Transverse colon (tissue), 4 donors: ENCODE results near the gene TBC1D17. TPM values are rescaled to one million over a fixed set of nuclear protein-coding genes. Genes with fewer than 3 reads are reported as not detected.

Experiments
- DNase-seq: peaks from one replicate; pipeline ENCODE4 v3.0.0-alpha.2; 2019
- H3K27ac ChIP-seq, 4 donors: fragments of 200-600 bp; sonication (generic); 2 replicates each; pipeline ENCODE4 v1.5.1; 2016 to 2018; ENCODE audit warnings: inconsistent platforms in 4 of 4
- H3K27me3 ChIP-seq: fragments of 200-600 bp; sonication (generic); 2 replicates; pipeline ENCODE4 v1.5.1; 2017; ENCODE audit warnings: inconsistent platforms
- H3K36me3 ChIP-seq, 4 donors: fragments of 200-600 bp; sonication (generic); 2 replicates each; pipeline ENCODE4 v1.5.1; 2017 to 2019; ENCODE audit warnings: inconsistent platforms in 4 of 4
- H3K4me1 ChIP-seq, 4 donors: fragments of 200-600 bp; sonication (generic); 2 replicates each; pipeline ENCODE4 v1.5.1; 2017 to 2020; ENCODE audit warnings: inconsistent platforms in 4 of 4
- H3K4me3 ChIP-seq, 4 donors: fragments of 200-600 bp; sonication (generic); 1 replicate in 1 of 4; 2 replicates in 3 of 4; pipeline versions ENCODE4 v1.5.1 to v1.6.1; 2017 to 2019; ENCODE audit warnings: inconsistent platforms in 4 of 4
- H3K9me3 ChIP-seq, 2 donors: fragments of 200-600 bp; sonication (generic); 2 replicates each; pipeline ENCODE4 v1.5.1; 2017 to 2019; ENCODE audit warnings: inconsistent platforms in 2 of 2
- POLR2A ChIP-seq: fragments of 450-650 bp; IDR thresholded peaks from one replicate; pipeline ENCODE4 v1.6.1; 2016; ENCODE audit warnings: antibody characterized with exemption, mild to moderate bottlenecking, moderate library complexity
- WGBS, 2 donors: methylation state at CpG; one replicate each; pipeline ENCODE4 v1.1.5; 2018; ENCODE audit warnings: low coverage in 1 of 2; 5-methylcytosine and 5-hydroxymethylcytosine counted together
- in situ Hi-C, 4 donors: fragments of 200-750 bp; cut with MboI; loops; one replicate each; pipeline versions ENCODE4 v1.15.0 to v1.15.1; 2017; ENCODE audit warnings: low sequenced_read_pairs in 3 of 4, low pct_ligation_motif_present in 1 of 4, low pct_unique_long_range_greater_than_20kb in 1 of 4
- intact Hi-C: fragments of 100-400 bp; cut with DNase I; formaldehyde crosslinking; loops from one replicate; pipeline ENCODE4 v1.15.1; 2023; ENCODE audit warnings: low total_unique reads
- small RNA-seq, 4 donors: library from RNA; depleted of rRNA; stranded (forward); fragments of <200 nt; gene quantifications; one replicate each; pipeline ENCODE3, GENCODE V24; 2016
- total RNA-seq, 4 donors: library from RNA; depleted of rRNA; stranded (reverse); fragments of >200 nt; gene quantifications; one replicate each; pipeline ENCODE4 v1.1.0, GENCODE V29; 2016
- TF ChIP-seq, protein P1 (sequence below), 5 experiments: fragments of 200-600 bp in 3 of 5; fragments of 450-650 bp in 2 of 5; sonication (generic) in 3 of 5; IDR thresholded peaks; 1 replicate in 2 of 5; 2 replicates in 3 of 5; pipeline ENCODE4 v1.5.1; 2016 to 2017; ENCODE audit warnings: antibody characterized with exemption in 5 of 5, inconsistent platforms in 3 of 5, mild to moderate bottlenecking in 2 of 5, moderate library complexity in 1 of 5

Gene TBC1D17
- total RNA-seq, 4 donors from 2014 or later, result 26.4 to 80.8 (median 47.9) TPM

DNA sequence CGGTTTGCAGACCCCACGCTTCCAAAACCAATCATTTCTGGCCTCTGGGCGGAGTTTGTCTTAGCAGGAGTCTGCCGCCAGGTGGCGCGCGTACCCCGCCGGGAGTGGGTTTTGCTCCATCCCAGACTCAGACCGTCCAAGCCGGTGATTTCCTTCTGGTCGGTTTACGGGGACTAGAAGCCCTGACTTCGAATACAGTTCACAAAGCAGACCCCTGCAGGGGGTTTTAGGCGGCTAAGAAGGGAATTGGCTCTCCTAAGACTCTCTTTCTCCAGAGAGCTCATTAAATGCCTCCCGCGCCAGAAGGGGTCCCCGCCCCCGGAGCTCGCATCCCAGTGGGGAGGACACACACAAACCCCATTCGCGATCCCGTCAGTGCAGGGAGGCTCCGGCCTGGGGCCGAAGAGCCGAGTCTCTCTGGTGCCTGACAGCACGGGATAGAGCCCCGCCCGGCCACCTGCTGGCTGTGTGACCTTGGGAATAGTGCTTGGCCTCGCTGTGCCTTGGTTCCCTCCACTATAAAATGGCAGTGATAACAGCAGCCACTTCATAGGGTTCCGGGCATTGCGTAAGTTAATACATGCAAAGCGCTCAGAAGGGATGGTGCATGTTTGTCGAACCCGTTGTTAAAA, 60.4 kb downstream of the TBC1D17 start:
- Histone ChIP-seq H3K27ac (no peak overlapping the region), H3K27me3 (no peaks in the 10 kb centered on the region), H3K4me3 (peak overlapping the region in 1 of 4 donors; percentile 33), H3K36me3 (no peaks in the 10 kb centered on the region), H3K4me1 (peaks cover 2 to 8% (median 5%) of the 10 kb centered on the region in 4 donors), H3K9me3 (no peaks in the 10 kb centered on the region)
- TF ChIP-seq, protein P1, sequence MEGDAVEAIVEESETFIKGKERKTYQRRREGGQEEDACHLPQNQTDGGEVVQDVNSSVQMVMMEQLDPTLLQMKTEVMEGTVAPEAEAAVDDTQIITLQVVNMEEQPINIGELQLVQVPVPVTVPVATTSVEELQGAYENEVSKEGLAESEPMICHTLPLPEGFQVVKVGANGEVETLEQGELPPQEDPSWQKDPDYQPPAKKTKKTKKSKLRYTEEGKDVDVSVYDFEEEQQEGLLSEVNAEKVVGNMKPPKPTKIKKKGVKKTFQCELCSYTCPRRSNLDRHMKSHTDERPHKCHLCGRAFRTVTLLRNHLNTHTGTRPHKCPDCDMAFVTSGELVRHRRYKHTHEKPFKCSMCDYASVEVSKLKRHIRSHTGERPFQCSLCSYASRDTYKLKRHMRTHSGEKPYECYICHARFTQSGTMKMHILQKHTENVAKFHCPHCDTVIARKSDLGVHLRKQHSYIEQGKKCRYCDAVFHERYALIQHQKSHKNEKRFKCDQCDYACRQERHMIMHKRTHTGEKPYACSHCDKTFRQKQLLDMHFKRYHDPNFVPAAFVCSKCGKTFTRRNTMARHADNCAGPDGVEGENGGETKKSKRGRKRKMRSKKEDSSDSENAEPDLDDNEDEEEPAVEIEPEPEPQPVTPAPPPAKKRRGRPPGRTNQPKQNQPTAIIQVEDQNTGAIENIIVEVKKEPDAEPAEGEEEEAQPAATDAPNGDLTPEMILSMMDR (IDR thresholded peaks at IDR 0.05), result peak; percentile 94 to 98 (median 96)
- TF ChIP-seq POLR2A, result no peak
- in situ Hi-C loops (loop anchor here in 3 of 4 donors (5.0 to 10.0 kb wide), 2 partner anchors 44 to 47 kb away; no protein-coding TSS in a partner anchor), intact Hi-C loops (loop anchor here (5.0 kb wide), 1 partner anchor 44 kb away; no protein-coding TSS in a partner anchor)
- peak; percentile 80 for DNase-seq
- 9% methylated on average over 34 of the region's 35 CpGs; no CpG with 5 or more reads in 1 of the 2 donors for WGBS, 2 donors

Small RNA genes within 50 kb of the gene (small RNA-seq; reads per million reads assigned to genes)
- gene MIR4749, result 0 to 0.18 (median 0.13) reads per million in 4 donors

Other genes starting within 250 kb of the TBC1D17 start
- gene RRAS, start 237.6 kb upstream of the TBC1D17 start, total RNA-seq, result 10 to 100 TPM; 31.8 to 97.6 (median 58.2) TPM
- 100 to 1,000 TPM in 1 of 4 donors, 10 to 100 TPM in 3; 20.2 to 118 (median 32.7) TPM for gene SCAF1, start 235.5 kb upstream of the TBC1D17 start, total RNA-seq
- 100 to 1,000 TPM in 2 of 4 donors, 10 to 100 TPM in 2; 73.0 to 164 (median 104) TPM for gene IRF3, start 211.8 kb upstream of the TBC1D17 start, total RNA-seq
- gene BCL2L12, start 211.8 kb upstream of the TBC1D17 start, total RNA-seq, result 10 to 100 TPM in 1 of 4 donors, 1 to 10 TPM in 3; 5.4 to 10.2 (median 6.9) TPM
- 100 to 1,000 TPM in 1 of 4 donors, 10 to 100 TPM in 3; 45.6 to 116 (median 70.3) TPM for gene PRMT1, start 200.4 kb upstream of the TBC1D17 start, total RNA-seq
- gene ADM5, start 188.1 kb upstream of the TBC1D17 start, total RNA-seq, result under 1 TPM in 2 of 4 donors, not detected in 2; 0.41 to 0.95 TPM
- 10 to 100 TPM in 1 of 4 donors, 1 to 10 TPM in 3; 1.5 to 10.9 (median 2.2) TPM for gene CPT1C, start 186.6 kb upstream of the TBC1D17 start, total RNA-seq
- gene TSKS, start 114.4 kb upstream of the TBC1D17 start, total RNA-seq, result 10 to 100 TPM in 1 of 4 donors, under 1 TPM in 2, not detected in 1; 0.32 to 12.7 (median 0.82) TPM
- 100 to 1,000 TPM in 2 of 4 donors, 10 to 100 TPM in 2; 71.1 to 125 (median 93.0) TPM for gene AP2A1, start 110.7 kb upstream of the TBC1D17 start, total RNA-seq
- gene FUZ, start 64.4 kb upstream of the TBC1D17 start, total RNA-seq, result 10 to 100 TPM; 10.2 to 20.1 (median 13.1) TPM
- 10 to 100 TPM; 26.9 to 46.6 (median 38.7) TPM for gene MED25, start 59.4 kb upstream of the TBC1D17 start, total RNA-seq
- 100 to 1,000 TPM in 1 of 4 donors, 10 to 100 TPM in 3; 62.3 to 203 (median 66.8) TPM for gene PTOV1, start 26.5 kb upstream of the TBC1D17 start, total RNA-seq
- gene PNKP, start 10.1 kb upstream of the TBC1D17 start, total RNA-seq, result 100 to 1,000 TPM in 2 of 4 donors, 10 to 100 TPM in 2; 60.8 to 128 (median 99.6) TPM
- gene AKT1S1, start 347 bp upstream of the TBC1D17 start, total RNA-seq, result 10 to 100 TPM; 15.3 to 29.7 (median 22.7) TPM
- gene IL4I1, start 19.2 kb downstream of the TBC1D17 start, total RNA-seq, result 1 to 10 TPM in 1 of 4 donors, not detected in 3; 2.1 TPM
- 10 to 100 TPM in 1 of 4 donors, 1 to 10 TPM in 3; 2.6 to 10.5 (median 5.4) TPM for gene ATF5, start 51.5 kb downstream of the TBC1D17 start, total RNA-seq
- gene NUP62, start 51.8 kb downstream of the TBC1D17 start, total RNA-seq, result 100 to 1,000 TPM in 1 of 4 donors, 10 to 100 TPM in 3; 30.3 to 136 (median 32.6) TPM
- 1 to 10 TPM in 2 of 4 donors, not detected in 2; 1.2 to 3.2 TPM for gene SIGLEC11, start 83.5 kb downstream of the TBC1D17 start, total RNA-seq
- gene VRK3, start 147.7 kb downstream of the TBC1D17 start, total RNA-seq, result 10 to 100 TPM; 26.3 to 67.7 (median 50.0) TPM
- 10 to 100 TPM in 2 of 4 donors, 1 to 10 TPM in 1, under 1 TPM in 1; 1.00 to 60.2 (median 7.9) TPM for gene ZNF473, start 148.3 kb downstream of the TBC1D17 start, total RNA-seq